GM18867 (cell line): ENCODE measurements around the gene PRR7.
"Not testable (repeated sequence)": the region's sequence is repeated elsewhere in the genome, so short reads cannot be mapped to it uniquely, and the experiment has no call there.

Experiments
- ATAC-seq: cut with Tn5 transposase; IDR thresholded peaks from one replicate; pipeline ENCODE4 v1.9.1; 2021; ENCODE audit warnings: mild to moderate bottlenecking, moderate library complexity; ENCODE audit not compliant: unreplicated experiment

PRR7 gene

GRCh38 chr5:177479774-177480173 lies 33.2 kb downstream of the PRR7 start:
- no peak for ATAC-seq

GRCh38 chr5:177482359-177482795 lies 35.8 kb downstream of the PRR7 start:
- no peak for ATAC-seq

GRCh38 chr5:177483042-177483441 lies 36.4 kb downstream of the PRR7 start:
- no peak for ATAC-seq

- no peak for ATAC-seq
These were observed 37.6 kb downstream of the PRR7 start for GRCh38 chr5:177483994-177484901.

GRCh38 chr5:177484902-177485549 lies 38.4 kb downstream of the PRR7 start:
- no peak for ATAC-seq

GRCh38 chr5:177485753-177486152 lies 39.1 kb downstream of the PRR7 start:
- not testable (repeated sequence) for ATAC-seq

GRCh38 chr5:177486256-177486655 lies 39.6 kb downstream of the PRR7 start:
- no peak for ATAC-seq

GRCh38 chr5:177487144-177487543 lies 40.5 kb downstream of the PRR7 start:
- no peak for ATAC-seq

- ATAC-seq = no peak
These were observed 41.4 kb downstream of the PRR7 start for GRCh38 chr5:177487975-177488374.

- no peak for ATAC-seq
These were observed 42.6 kb downstream of the PRR7 start for GRCh38 chr5:177489119-177489716.

- no peak for ATAC-seq
These were observed 43.8 kb downstream of the PRR7 start for GRCh38 chr5:177490311-177490991.

GRCh38 chr5:177490992-177491391 lies 44.4 kb downstream of the PRR7 start:
- ATAC-seq = no peak

GRCh38 chr5:177491429-177491945 lies 44.9 kb downstream of the PRR7 start:
- no peak for ATAC-seq

GRCh38 chr5:177491983-177492746 lies 45.6 kb downstream of the PRR7 start:
- ATAC-seq = no peak

- ATAC-seq = no peak
These were observed 46.2 kb downstream of the PRR7 start for GRCh38 chr5:177492841-177493240.

- no peak for ATAC-seq
These were observed 47.3 kb downstream of the PRR7 start for GRCh38 chr5:177493795-177494345.

GRCh38 chr5:177494346-177495195 lies 48.0 kb downstream of the PRR7 start:
- ATAC-seq = no peak

- no peak for ATAC-seq
These were observed 48.8 kb downstream of the PRR7 start for GRCh38 chr5:177495243-177496060.
